Ishikawa (cell line): ENCODE results near the gene SLC41A1.

Experiments used
- CEBPB ChIP-seq: IDR thresholded peaks from 2 replicates; pipeline ENCODE4 v1.6.1; 2012
- CREB1 ChIP-seq: IDR thresholded peaks from 2 replicates; pipeline ENCODE4 v1.6.1; 2012; ENCODE audit warnings: low read depth
- EGR1 ChIP-seq: IDR thresholded peaks from 2 replicates; pipeline ENCODE4 v1.6.1; 2012
- EP300 ChIP-seq: IDR thresholded peaks from 2 replicates; pipeline ENCODE4 v1.6.1; 2012; ENCODE audit warnings: borderline replicate concordance
- FOXM1 ChIP-seq: IDR thresholded peaks from 2 replicates; pipeline ENCODE4 v1.6.1; 2012; ENCODE audit warnings: low read depth, borderline replicate concordance
- MAX ChIP-seq: IDR thresholded peaks from 2 replicates; pipeline ENCODE4 v1.6.1; 2012
- NFIC ChIP-seq: IDR thresholded peaks from 2 replicates; pipeline ENCODE4 v1.6.1; 2012
- RAD21 ChIP-seq: IDR thresholded peaks from 2 replicates; pipeline ENCODE4 v1.6.1; 2012; ENCODE audit warnings: low read depth
- REST ChIP-seq: IDR thresholded peaks from 2 replicates; pipeline ENCODE4 v1.6.1; 2012; ENCODE audit warnings: low read depth, mild to moderate bottlenecking
- TAF1 ChIP-seq: IDR thresholded peaks from 2 replicates; pipeline ENCODE4 v1.6.1; 2012; ENCODE audit warnings: low read depth, mild to moderate bottlenecking
- TCF12 ChIP-seq: IDR thresholded peaks from 2 replicates; pipeline ENCODE4 v1.6.1; 2012; ENCODE audit warnings: low read depth
- TEAD4 ChIP-seq: IDR thresholded peaks from 2 replicates; pipeline ENCODE4 v1.6.1; 2012
- USF1 ChIP-seq: IDR thresholded peaks from 2 replicates; pipeline ENCODE4 v1.6.1; 2012
- YY1 ChIP-seq: IDR thresholded peaks from 2 replicates; pipeline ENCODE4 v1.6.1; 2012; ENCODE audit warnings: low read depth
- ZBTB7A ChIP-seq: IDR thresholded peaks from 2 replicates; pipeline ENCODE4 v1.6.1; 2012; ENCODE audit warnings: low read depth

SLC41A1 gene

GRCh38 chr1:205751036-205751651 is 61.9 kb downstream of the SLC41A1 start:
- TF ChIP-seq FOXM1 (no peak), TAF1 (no peak), RAD21 (no peak), MAX (no peak), TCF12 (no peak), USF1 (no peak), CREB1 (no peak), CEBPB (no peak), TEAD4 (no peak), EP300 (no peak), YY1 (no peak), EGR1 (no peak), NFIC (no peak), REST (no peak), ZBTB7A (no peak)

- no peak for TF ChIP-seq TEAD4
- peak; percentile 100 for TF ChIP-seq FOXM1
- TF ChIP-seq REST: no peak
- TF ChIP-seq YY1: peak; percentile 91
- 0 out of 2 replicates have a peak, but pooled peaks have one; percentile 51 for TF ChIP-seq ZBTB7A
- TF ChIP-seq TAF1: peak; percentile 53
- 0 out of 2 replicates have a peak, but pooled peaks have one; percentile 7 for TF ChIP-seq CEBPB
- TF ChIP-seq RAD21: no peak
- TF ChIP-seq EGR1: no peak
- 0 out of 2 replicates have a peak, but pooled peaks have one; percentile 15 for TF ChIP-seq TCF12
- no peak for TF ChIP-seq USF1
- TF ChIP-seq CREB1: peak; percentile 58; the same call in 1 of the 2 replicates
- TF ChIP-seq EP300: peak; percentile 60; the same call in 1 of the 2 replicates
- no peak for TF ChIP-seq NFIC
- TF ChIP-seq MAX: peak; percentile 54; the same call in 1 of the 2 replicates
Observed at GRCh38 chr1:205750138-205751035, 62.6 kb downstream of the SLC41A1 start, which contains the start of gene NUCKS1. Gene NUCKS1 (minus strand): TSS chr1:205750182. CDS start chr1:205749973, 209 bp downstream.

- TF ChIP-seq EGR1: peak; percentile 96
- TF ChIP-seq USF1: peak; percentile 9; the same call in 1 of the 2 replicates
- TF ChIP-seq ZBTB7A: peak; percentile 87
- peak; percentile 37; the same call in 1 of the 2 replicates for TF ChIP-seq FOXM1
- TF ChIP-seq NFIC: no peak; the same call in 1 of the 2 replicates
- peak; percentile 11; the same call in 1 of the 2 replicates for TF ChIP-seq EP300
- 0 out of 2 replicates have a peak, but pooled peaks have one; percentile 2 for TF ChIP-seq RAD21
- peak; percentile 70; the same call in 1 of the 2 replicates for TF ChIP-seq TCF12
- no peak for TF ChIP-seq YY1
Observed at GRCh38 chr1:205749234-205750137, 63.5 kb downstream of the SLC41A1 start.
